Measurements from ENCODE around the gene BMF.
"Not testable (repeated sequence)": the region's sequence is repeated elsewhere in the genome, so short reads cannot be mapped to it uniquely, and the experiment has no call there.

GRCh38 chr15:40073716-40074490 lies 34.8 kb downstream of the BMF start:
- TF ChIP-seq POLR2A, POLR2AphosphoS5 (IDR thresholded peaks at IDR 0.05; ENCODE audit: low read depth, low read length): not testable (repeated sequence)

All from GM12892 (cell line).